HG02642 (cell line): Measurements from ENCODE around the gene SYTL5.
"Not testable (repeated sequence)": the region's sequence is repeated elsewhere in the genome, so short reads cannot be mapped to it uniquely, and the experiment has no call there.

Source experiments
- ATAC-seq: cut with Tn5 transposase; IDR thresholded peaks from one replicate; pipeline ENCODE4 v1.9.1; 2021; ENCODE audit warnings: mild to moderate bottlenecking; ENCODE audit not compliant: unreplicated experiment, poor library complexity

SYTL5 gene

DNA sequence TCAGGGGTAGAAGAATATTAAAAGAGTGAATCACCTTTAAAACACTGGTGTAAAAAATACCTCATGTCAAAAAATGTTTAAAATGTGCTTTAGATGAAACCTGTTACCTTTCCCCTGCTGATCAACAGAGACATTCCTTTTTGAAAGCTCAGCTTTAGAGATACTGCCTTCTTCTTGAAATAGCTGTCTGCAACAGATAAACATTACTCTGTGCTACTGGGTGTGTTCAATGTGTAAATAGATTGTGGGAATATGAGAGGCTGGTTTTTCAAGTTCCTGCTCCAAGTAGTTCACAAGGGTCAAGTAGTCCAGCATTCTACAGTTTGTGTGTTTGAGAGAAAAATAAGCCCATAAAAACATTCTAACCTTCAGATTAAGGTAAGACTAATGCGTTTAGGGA, at the start of gene SYTL5:
TSS of gene SYTL5 (plus strand) at position 263 of the 400 bp plus-strand sequence. CDS start 27,337 bp downstream, outside the sequence.
- no peak for ATAC-seq

DNA sequence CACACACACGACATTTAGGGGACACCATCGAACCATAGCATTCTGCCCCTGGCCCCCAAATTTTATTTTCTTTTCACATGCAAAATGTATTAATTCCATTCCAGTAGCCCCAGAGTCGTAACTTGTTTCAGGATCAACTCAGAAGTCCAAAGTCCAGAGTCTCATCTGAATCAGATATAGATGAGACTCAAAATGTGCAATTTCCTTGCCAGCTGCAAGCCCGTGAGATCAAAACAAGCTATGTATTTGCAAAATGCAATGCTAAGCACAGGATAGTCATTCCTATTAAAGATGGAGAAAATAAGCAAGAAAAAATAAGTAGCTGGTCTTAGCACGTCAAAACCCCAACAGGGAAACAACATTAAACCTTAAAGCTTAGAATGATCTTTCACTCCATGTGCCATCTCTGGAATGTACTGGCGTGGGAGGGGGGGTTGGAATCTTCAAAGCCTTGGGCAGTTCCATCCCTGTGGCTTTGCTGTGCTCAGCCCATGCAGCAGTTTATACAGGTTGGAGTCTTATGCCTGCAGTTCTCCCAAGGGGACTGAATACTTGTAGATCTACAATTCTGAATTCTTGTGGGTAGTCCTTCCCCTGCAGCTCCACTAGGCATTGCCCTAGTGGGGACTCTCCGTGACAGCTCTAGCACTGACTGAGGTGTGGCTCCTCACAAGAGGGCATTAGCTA, 47.7 kb upstream of the SYTL5 start:
- ATAC-seq: no peak

GRCh38 chrX:37959212-37960021, 46.9 kb upstream of the SYTL5 start:
- ATAC-seq: no peak

DNA sequence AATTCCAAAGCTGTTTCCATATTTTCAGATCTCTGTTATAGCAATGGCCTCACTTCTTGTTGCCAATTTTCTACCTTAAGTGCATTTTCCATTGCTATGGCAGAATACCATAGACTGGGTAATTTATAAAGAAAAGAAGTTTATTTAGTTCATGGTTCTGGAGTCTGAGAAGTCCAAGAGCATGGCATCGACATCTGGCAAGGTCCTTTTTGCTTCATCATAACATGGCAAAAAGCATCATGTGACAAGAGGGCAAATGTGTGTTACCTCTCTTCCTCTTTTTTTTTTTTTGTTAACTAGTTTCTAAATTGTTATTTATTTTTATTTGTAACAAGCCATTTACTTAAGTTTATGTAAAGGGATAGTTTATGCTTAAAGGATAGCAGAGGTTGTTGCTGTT, 45.2 kb upstream of the SYTL5 start:
- no peak for ATAC-seq

- no peak for ATAC-seq
These were observed 38.6 kb upstream of the SYTL5 start for GRCh38 chrX:37967714-37968113.

DNA sequence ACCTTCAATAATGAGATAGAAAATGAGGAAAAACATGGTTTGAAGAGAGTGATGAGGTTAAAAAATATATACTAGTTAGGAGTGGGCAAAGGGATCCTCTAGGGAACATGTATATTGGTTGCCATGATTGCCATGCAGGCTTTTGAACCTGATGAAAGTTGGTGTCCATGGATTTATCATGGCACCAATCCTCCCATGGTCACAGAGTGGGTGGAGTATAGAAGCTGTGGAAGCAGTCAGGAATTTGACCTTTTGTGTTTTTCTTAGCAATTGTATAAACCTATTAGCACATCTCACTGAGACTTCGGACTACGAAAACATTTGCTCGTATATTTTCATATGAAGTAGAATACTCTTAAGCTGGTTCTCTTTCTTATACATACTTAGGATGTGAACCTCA, 30.9 kb upstream of the SYTL5 start:
- no peak for ATAC-seq

GRCh38 chrX:37976153-37976552, 30.2 kb upstream of the SYTL5 start:
- no peak for ATAC-seq

DNA sequence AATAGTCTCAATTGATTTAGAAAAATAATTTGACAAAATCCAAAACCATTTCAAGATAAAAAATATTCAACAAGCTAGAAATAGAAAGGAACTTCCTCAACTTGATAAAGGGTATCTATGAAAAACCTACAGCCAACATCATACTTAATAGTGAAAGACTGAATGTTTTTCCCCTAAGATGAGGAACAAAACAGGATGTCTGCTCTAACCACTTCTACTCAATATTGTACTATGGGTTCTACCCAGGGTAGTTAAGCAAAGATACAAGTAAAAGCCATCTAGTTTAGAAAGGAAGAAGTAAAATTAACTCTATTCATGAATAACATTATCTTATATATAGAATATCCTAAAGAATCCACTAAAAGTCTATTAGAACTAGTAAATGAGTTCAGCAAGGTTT, 21.5 kb upstream of the SYTL5 start:
- no peak for ATAC-seq

- ATAC-seq: no peak
These were observed 19.5 kb upstream of the SYTL5 start for GRCh38 chrX:37986893-37987292.

DNA sequence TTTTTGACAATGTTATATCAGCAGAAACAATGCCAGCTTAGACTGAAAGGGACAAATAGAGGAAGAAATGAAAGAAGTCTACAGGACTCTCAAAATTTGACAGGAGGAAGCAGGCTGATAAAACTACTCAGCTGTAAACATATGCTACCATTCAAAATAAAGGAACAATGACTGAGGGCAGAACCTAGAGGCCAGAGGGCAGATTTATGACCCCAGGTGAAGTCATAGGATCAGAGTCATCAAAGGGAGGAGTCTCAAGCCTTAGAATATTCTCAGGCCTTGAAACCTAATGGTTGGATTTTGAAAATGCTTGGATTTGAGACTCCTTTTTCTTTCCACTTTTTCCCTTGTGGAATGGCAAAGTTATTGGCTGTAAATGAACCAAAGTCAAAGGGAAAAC, 17.0 kb upstream of the SYTL5 start:
- no peak for ATAC-seq

GRCh38 chrX:37991303-37991702, 15.1 kb upstream of the SYTL5 start:
- ATAC-seq: not testable (repeated sequence)

DNA sequence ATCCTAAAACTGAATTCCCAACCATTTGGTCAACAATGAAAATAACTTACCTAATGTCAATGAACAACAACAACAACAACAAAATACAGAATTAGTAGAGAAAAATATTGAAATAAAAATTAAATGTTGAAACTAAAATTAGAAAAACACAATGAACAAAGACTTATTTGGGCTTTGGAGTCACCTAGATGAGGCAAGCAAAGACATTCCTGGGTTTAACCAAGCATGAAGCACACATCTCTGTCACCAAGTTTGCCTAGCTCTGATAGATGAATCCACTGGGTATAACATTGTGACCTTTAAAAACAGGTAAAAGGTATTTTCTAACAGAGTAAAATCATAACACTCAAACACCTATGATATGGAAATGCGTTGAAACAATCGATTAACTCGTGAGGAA, 13.2 kb upstream of the SYTL5 start:
- no peak for ATAC-seq

- ATAC-seq: no peak
These were observed 12.3 kb upstream of the SYTL5 start for GRCh38 chrX:37993837-37994619.

GRCh38 chrX:37995428-37995827, 10.9 kb upstream of the SYTL5 start:
- ATAC-seq: no peak

DNA sequence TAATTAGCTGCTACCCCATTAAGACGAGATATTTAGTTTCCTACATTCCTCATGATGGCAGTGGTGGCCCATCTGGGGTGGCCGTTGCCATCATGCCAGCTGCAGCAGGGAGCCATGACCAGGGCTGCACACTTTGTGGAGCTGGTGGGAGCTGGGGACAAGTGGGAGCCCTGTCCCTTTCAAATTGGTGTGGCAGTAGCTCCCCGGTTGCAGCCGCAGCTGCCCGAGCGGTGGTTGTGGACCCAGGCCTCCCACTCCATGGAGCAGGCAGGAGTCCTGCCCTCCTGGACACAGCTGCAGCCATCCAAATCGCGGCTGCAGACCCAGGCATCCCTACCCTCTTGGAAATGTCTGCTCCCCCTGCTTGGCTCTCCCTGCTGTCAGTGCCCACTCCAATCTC, 9.3 kb upstream of the SYTL5 start:
- no peak for ATAC-seq

DNA sequence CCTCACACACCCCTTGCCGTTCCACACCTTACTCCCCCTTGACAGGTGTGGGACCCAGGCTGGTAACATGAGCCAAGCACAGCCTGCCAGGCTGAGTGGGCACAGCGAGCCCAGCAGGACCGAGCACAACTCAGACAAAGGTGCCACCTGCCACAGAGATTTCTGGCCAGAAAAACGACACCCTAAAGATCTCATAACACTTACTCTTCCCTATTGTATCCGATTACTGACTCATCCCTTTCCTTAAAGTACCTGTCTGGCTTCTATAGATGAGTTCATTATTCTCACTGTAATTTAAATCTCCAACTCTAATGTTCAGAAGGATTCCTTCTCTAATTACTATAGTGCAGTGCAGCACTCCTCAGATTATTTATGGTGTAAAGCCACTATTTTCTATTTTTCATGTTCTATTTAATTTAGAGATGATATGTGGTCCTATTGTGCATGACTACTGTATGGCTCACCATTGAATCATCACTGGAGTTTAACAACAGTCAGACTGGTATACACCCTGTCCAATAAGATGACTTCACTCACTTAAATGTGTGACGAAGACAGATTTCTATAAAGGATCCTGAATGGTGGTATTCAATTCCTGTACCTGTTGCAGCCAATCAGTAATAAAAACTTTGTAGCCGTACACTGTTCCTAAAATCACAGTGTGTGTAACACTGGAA, 7.6 kb upstream of the SYTL5 start:
- no peak for ATAC-seq

DNA sequence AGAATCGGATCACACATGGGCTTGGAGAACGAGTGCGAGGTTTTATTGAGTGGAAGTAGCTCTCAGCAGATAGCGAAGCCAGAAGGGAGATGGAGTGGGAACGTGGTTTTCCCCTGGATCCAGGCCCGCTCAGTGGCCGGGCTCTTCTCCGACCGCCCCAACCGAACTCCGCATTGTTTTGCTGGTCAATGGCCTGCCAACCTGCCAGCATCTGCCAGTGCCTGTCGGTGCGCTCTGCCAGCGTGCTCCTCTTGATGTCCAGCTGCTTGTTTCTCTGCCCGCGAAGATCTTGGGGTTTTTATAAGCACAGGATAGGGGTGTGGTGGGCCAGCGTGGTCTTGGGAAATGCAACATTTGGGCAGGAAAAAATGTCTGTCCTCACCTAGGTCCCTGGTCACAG, 5.6 kb upstream of the SYTL5 start:
- ATAC-seq: no peak

DNA sequence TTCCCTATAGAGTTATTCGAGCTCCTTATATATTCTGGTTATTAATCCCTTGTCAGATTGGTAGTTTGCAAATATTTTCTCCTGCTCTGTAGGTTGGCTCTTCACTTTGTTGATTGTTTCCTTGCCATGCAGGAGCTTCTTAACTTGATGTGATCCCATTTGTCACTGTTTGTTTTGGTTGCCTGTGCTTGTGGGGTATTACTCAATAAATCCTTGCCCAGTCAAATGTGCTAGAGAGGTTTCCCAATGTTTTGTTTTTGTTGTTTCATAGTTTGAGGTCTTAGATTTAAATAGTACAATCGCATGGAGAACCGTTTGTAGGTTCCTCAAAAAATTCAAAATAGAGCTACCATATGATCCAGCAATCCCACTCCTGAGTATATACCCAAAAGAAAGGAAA, 2.3 kb upstream of the SYTL5 start:
- ATAC-seq: no peak

GRCh38 chrX:38006778-38007177, 425 bp downstream of the SYTL5 start:
- no peak for ATAC-seq

DNA sequence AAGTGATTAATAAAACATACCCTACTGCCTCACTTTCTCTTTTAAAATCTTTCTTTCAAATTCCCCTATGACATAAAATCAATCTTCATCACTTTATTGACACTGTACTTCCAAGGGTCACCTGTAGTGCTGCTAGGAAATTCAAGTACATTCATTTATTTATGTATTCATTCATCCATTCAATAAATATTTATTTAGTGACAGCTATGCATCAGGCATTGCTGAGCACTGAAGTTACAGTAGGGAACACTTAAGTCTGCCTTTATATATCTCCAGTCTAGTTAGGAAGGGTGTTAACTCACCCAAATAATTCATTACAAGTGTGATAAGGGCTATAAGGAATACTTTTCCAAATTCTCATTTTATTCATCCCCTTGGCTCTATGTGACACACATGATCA, 2.3 kb downstream of the SYTL5 start:
- no peak for ATAC-seq

GRCh38 chrX:38009641-38010040, 3.3 kb downstream of the SYTL5 start:
- no peak for ATAC-seq
